GM19372 (cell line): ENCODE results near the gene SLC38A8.

Experiments used
- ATAC-seq: cut with Tn5 transposase; IDR thresholded peaks from one replicate; pipeline ENCODE4 v1.9.1; 2021; ENCODE audit warnings: mild to moderate bottlenecking, low read depth, moderate library complexity; ENCODE audit not compliant: unreplicated experiment

The SLC38A8 gene

DNA sequence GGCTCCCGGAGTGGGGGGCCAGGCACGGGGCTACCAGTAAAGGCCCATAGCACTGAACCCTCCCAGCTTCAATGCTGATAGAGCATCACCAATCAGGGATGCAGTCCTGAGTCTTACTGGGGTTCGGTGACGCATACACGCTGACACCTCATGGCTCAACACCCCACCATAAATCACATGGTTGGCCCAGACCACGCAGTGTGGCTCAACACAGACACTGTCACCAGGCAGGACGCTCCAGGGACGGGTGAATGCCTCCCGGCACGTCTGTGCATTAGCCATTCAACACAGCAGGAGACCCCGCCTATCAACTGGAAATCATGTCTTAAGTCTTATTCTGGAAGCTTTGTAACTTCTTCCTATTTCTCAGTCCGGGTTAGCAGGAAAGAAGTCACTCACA is 39.6 kb downstream of the SLC38A8 start:
- ATAC-seq, result no peak

DNA sequence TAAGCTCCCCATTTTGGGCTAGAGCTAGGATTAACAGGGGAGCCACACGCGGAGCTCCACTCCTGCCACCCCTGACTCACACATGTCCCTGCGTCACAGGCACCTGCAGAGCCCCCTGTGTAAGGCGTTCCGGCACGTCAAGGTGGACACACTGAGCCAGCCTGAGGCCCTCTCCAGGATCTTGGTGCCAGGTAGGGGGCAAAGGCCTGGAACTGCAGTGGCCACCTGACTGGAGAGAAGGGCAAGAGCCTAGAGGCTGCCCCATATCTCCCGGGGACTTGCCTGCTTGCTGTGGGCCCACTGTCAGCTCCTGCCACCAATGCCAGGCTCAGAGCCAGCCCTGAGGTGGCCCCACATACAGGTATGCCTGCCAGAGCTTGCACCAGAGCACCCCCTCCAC is 40.9 kb downstream of the SLC38A8 start:
- ATAC-seq, result no peak

DNA sequence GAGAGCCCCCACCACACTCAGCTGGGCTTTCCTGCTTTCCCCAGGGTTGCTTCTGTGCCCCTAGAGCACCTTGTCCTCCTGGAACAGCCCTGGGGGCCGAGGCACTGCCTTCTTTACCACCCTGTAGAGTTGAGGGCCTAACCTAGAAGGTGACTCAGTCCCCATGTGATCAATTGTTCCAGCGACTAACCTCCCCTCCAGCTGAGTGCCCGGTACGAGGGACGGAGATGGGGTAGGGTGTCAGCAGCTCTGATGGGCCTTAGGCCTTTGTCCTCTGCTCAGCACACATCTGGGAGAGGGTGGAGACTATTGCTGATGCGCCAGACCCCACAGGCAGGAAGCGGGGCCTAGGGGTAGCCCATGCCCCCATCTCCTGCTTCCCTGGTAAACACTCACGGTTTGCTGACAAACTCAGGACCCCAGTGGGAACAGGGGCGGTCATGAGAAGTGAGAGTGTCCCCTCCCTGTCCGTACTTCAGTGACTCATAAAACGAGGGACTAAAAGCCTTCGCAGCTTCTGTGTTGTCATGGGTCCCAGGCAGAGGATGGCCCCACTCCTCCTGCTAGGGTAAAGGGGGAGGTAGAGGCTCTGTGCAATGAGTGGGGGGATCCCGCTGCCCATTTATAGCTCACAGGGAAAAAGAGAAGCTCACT is 41.5 kb downstream of the SLC38A8 start:
- ATAC-seq, result no peak

DNA sequence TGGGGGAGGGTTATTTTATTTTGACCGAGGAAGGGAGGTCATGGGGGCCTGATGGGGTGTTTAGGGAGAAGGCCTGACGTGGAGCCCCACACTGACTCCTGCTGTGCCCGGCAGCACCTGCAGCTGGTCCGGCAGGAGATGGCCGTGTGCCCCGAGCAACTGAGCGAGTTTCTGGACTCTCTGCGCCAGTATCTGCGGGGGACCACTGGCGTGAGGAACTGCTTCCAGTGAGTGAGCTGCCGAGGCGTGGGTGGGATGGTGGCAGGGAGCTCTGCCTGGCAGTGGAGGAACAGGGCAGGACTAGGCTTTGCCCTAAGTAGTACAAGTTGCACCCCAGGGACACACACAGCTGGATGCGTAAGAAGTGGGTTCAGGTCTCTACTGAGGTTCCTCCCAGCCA is 44.5 kb downstream of the SLC38A8 start:
- ATAC-seq, result no peak

DNA sequence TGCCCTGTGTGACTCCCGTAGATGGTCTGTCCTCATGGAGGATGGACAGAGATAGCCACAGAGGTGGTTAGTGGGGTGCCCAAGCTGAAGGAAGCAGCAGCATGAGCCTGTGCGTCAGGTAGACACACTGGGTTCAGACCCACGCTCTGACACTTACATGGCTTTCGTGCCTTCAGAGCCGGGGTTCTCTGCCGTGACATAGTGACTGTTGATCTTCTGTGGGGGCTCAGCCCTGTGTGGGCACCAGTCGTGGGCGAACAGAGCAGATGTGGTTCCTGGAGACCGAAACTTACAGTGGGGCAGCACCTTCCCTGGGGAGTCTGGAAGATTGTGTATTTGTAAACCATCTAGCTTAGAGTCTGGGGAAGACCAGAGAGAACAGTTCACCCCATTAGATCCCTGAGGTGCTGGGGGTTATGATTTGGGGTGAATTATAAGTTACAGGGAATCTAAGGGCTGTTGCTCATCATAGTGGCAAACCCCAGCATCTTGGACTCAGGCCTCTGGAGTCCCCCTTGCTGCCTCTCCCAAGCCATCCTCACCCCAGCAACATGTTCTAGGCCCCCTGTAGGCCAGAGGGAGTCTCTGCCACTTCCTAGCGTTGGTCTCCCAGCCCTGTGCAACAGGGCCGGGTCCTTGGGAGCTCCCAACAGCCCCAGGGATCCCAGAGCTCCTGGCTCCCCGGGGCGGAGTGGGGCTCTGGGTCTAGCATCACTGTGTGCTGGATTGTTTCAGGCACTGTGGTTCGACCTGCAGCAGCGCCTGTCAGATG is 45.9 kb downstream of the SLC38A8 start:
- ATAC-seq, result no peak

DNA sequence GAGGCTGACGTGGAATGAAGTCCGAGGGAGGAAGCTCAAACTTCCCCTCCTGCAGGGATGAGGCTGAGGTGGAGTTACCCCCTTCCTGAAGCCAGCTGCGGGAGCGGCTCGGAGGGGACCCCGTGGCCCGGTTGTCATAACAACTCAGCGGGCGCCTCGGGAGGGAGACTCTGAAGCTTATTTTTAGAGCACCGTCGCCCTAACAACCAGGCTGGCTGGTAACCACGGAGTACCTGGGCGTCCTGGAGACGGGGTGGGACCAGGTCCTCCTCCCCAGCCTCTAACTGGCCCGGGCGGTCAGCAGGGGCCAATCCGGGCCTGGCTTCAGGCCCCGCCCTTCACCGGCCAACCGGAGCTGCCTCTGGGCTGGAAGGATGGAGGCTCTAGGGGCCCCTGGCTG is 46.8 kb downstream of the SLC38A8 start:
- no peak for ATAC-seq

DNA sequence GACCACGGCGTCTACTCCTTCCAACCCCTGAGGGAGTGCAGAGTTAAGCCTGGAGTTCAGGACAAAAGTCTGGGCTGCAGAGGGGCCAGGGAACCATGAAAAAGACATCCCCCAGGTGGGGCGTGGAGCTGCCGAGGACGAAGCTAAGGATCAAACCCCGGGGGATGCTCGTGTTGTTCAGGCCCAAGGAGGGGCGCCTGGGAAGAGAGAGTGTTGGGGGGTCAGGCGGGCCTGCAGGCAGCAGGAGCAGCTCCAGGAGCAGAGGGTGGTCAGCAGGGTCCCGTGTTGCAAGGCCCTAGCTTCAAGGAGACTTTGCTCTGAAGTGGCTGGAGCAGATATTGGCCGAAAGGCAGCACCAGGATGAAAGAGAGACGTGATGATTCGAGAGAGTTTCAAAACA is 47.9 kb downstream of the SLC38A8 start:
- ATAC-seq, result no peak

DNA sequence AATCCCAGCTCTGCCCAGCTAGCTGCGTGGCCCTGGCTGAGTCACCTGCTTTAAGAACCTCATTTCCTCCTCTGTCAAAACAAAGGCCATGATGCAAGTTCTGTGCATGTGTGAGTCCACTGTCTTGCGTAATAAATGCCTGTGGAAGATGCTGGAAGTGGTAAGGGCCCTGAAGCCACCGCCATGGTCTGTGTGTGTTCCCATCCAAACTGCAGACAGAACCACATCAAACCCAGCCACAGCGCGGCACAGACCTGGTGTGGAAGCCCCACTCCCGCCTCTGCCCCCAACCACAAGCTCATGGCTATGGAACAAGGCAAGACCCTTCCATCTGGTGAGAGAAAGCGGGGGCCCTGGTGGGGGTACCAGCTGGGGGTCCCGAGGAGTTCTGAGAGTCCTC is 48.5 kb downstream of the SLC38A8 start:
- ATAC-seq, result no peak

DNA sequence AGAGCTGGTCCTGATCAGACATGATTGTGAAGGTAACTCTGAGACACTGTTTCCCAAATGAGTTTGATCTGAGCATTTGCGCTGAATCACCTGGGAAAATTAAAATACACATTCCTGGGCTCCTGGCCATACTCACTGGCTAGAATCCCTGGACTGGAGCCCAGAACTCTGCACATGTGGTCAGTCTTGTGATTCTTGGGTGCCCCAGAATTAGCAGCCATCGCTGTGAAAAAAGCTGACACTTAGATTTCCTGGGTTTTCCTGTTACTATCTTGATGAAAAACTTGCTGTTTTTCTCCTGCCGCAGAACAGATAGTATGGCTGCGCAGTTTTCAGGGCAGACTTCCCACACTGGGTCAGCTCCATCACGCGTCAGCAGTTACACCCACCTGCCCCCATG is 50.0 kb downstream of the SLC38A8 start:
- ATAC-seq, result no peak

DNA sequence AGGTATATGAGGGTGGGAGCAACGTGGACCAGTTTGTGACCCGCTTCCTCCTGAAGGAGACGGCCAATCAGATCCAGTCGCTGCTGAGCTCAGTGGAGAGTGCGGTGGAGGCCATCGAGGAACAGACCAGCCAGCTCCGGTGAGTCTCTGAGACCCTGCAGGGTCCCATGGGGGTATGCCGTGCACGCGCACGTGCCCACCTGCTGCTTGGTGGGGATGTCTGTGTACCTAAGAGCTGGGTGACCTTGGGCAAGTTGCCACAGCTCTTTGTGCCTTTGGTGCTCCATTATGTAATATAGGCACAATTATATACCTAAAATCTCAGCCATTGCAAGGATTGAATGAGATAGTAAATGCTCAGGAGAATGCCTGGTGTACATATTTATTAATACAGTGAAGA is 52.1 kb downstream of the SLC38A8 start:
- no peak for ATAC-seq

DNA sequence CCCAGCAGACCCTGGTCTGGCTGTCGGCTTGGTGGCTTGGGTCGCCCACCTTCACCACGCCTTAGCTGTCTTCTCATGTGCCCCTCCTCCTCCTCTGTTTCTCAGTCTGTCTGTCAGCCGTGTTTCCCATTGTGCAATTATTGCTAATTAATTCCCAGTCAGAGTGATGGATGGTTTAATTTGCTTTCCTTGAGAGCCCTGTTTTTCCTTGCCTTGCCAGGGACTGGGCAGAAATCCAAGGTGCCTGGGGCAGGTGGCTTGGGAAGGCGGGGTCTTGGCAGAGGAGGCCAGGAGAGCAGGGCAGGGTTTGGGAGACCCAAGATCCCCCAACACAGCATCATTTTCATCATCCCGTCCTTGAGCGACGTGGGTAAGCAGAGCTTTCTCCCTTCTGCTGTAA is 53.3 kb downstream of the SLC38A8 start:
- ATAC-seq, result no peak

DNA sequence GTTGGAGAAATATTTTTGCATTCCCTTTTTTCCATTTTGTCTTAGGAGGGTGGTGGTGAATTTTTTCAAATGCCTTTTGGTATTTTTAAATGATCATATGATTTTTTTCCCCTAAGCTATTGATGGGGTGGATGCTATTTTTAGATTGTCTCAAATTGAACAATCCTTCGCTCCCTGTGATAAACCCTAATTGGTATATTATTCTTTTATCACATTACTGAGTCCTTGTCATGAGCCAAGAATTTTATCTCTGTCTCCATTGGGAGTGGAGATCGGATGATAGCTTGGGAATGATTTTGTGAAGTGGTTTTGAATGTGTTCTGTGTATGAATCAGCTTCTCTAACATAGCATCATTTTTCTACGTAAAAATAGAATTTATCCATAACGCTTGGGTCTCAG is 59.1 kb downstream of the SLC38A8 start:
- ATAC-seq, result no peak

DNA sequence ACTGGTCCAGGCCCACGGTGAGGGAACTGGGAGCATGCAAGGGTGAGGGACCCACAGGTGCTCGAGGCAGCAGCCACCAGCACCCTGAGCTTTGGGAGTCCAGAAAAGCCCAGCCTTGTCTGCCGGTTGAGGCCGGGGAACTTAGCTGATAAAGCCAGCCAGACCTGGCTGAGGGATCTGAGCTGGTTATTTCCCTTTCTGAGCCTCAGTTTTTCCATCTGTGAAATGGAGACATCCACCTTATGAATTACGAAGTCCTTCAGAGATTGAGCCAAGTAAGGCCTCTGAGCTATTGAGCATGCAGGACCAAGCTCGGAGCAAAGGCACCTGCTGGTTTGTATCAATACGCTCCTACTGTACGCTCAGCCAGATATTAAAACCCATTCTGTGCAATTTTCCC is 60.8 kb downstream of the SLC38A8 start:
- ATAC-seq, result no peak

DNA sequence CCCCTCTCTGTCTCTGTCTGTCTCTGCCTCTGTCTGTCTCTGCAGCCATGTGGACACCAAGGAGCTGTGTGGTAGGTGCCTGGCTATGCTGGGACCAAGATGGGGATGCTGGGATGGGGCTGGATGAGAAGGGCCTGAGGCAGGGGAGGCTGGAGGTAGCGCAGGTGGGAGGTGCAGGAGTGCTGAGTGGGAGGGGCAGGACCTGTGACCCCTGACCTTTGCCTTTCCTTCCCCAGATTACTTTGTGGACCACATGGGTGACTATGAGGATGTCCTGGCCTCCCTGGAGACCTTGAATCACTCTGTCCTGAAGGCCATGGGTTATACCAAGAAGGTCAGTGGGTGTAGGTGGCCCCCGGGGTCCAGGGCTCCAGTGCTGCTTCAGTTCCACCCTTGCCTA is 61.8 kb downstream of the SLC38A8 start:
- no peak for ATAC-seq

DNA sequence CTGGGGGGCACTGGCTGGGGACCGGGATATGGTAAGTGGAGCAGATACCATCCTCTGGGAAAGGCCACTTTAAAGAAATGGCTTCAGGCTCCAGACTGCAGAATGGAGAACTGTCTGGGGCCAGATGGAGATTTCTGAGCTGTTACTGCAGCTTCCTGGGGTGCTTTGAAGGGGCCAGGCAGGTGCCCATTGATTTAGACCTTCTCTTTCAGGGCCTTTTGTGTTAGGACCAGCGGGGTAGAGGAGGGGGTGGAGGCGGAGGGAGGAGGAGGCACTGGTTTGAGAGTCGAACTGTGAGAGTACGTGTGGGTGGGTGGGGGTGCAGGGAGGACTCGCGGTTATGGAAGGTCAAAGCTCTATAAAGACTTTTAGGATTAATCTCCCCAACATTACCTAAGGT is 63.2 kb downstream of the SLC38A8 start:
- ATAC-seq, result no peak

DNA sequence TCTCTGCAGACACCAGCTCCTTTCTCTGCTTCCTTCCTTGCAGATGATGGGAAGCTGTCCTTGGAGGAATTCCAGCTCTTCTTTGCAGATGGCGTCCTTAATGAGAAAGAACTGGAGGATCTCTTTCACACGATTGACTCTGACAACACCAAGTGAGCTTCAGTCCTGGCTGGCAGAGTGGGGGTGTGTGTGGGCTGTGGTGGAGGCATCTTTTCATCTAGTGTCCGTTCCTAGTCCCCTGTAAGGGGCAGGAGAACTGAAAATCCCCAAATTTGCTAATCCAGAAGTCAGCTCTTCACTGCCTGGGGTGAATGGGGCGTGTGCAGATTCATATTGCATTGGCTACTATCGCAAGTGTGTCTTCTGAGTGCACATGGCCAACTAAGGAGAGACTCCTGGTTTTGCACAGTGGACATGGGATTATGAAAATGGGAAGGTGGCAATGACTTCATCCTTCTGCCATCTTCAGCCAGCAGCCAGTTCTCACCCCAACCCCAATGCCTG is 64.1 kb downstream of the SLC38A8 start:
- ATAC-seq, result no peak

DNA sequence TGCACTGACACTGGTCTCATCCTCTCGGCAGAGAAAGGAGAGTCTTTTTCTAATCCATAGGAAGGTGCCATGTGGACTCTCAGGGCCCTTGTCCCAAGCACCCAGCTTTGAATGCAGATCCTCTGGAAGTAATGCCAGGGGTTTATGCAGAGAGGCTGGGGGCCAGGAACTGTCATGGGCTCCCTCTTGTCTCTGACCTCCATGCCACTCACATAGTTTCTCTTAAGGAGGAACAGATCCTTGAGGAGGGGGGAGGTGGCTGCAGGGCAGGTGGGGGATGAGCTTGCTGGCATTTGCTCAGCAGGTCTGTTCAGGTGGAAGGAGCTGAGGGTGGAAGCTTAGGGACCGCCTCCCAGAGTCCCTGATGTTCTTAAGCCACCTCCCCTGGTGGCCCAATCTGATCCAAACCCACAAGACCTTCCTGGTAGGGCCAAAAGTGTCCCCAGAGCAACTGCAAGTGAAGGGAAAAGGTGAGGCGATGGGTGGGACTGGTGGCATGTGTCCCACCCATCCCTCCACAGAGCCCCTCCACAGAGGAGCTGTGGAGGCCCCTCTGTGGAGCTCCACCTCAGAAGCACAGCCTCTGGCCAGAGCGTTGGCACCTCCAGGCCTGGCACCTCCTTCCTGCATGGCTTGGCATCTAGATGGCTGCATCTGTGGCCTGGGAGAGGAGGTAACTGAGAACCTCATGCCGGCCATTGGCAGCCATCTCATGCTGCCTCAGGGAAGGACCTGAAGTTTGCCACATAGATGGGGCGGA is 65.4 kb downstream of the SLC38A8 start:
- ATAC-seq, result no peak

DNA sequence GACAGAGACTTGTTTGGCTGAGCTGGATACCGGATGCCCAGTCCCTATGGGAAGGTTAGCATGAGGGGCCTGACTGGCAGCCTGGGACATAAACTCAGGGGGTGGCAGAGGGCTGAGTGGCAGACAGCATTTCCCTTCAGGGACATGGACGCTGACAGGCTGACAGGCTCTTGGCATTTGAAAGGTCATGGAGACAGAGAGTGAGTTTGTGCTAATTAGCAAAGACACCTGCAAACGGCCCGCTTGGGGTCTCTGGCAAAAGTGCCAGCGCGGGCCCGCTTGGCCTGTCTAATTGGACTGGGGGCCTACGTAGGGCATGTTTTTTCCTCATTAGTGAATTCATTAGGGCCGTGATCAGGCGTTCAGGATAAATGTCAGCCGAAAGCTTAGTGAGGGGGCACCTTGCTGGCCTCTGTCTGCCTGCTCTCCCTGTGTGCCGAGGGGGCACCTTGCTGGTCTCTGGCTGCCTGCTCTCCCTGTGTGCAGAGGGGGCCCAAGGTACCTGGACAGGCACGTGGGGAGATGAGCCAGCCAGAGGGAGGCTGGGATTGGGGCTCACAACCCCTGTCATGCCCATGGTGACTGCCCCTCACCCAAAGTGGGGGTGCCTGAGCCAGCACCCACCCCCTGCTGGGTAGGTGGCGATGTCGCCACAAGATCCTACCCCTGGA is 66.9 kb downstream of the SLC38A8 start:
- ATAC-seq, result no peak

DNA sequence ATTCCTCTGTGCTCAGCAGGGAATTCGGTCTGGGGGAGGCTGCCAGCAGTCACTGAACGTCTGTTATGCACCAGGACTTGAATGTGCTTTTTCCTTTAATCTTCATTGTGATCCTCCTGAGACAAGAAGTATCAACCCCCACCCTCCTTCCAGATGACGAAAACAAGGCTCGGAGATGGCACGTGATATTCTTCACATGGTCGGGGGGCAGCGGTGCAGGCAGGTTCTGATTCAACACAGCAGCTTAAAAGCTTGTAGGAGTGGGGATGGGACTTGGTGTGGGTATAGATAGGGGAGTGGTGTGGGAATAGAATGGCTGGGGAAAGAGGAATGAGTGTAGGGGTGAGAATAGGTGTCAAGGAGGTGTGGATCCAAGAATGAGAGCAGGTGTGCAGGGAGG is 68.1 kb downstream of the SLC38A8 start:
- ATAC-seq, result no peak

DNA sequence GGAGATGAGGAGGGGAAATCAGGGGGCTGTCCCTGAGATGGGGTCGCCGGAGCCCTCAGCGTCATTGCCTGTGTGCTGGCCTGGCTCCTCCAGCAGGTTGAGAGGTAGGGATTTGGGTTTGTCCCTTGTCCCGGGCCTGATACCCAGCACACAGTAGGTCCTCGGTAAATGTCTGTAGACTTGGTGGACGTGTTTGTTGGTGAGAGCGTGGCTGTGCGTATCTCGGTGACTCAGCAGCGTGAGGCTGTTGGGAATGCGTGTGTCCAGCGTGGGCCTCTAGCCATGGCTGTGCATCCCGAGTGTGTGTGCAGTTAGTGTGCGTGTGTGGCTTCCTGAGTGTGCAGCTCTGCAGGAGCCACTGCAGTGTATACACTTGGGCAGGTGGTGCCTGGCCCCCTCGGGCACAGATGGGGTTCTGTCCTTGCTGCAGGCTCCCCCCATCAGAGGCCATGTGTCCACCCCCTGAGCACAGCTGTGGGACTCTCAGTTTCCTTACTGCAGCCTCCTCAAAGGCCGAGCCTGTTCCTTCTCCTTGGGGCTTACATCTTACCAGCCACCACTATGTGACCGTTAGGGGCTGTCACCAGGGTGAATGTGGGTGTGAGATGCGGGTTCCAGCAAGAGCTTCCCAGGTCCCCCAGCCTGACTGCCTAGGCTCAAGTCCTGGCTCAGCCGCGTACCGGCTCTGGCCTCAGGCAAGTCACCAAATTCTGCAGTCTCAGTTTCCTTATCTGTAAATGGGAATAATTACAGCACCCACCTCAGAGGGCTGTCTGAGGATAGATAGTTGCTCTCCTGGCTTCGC is 68.8 kb downstream of the SLC38A8 start:
- ATAC-seq, result no peak
